Body of pancreas (tissue), 4 donors: ENCODE measurements around the gene DEPDC4. TPM values are rescaled to one million over a fixed set of nuclear protein-coding genes. Genes with fewer than 3 reads are reported as not detected.
"Not testable (repeated sequence)": the region's sequence is repeated elsewhere in the genome, so short reads cannot be mapped to it uniquely, and the experiment has no call there.

ENCODE experiments used
- ATAC-seq: fragments of 150-250 bp; one replicate; pipeline ENCODE4 v1.9.1; 2016
- DNase-seq, 4 donors: peaks; one replicate each; pipeline ENCODE4 v3.0.0-alpha.2; 2019
- H3K27ac ChIP-seq, 4 donors: fragments of 200-600 bp; sonication (generic); 1 replicate in 3 of 4; 2 replicates in 1 of 4; pipeline versions ENCODE4 v1.5.1 to v1.6.1; 2016 to 2019; ENCODE audit warnings: mild to moderate bottlenecking in 1 of 4, mixed read lengths in 1 of 4, moderate library complexity in 1 of 4
- H3K27me3 ChIP-seq, 2 donors: fragments of 200-600 bp; sonication (generic); one replicate each; pipeline ENCODE4 v1.6.0; 2016; ENCODE audit warnings: mild to moderate bottlenecking in 1 of 2
- H3K36me3 ChIP-seq, 2 donors: fragments of 200-600 bp; sonication (generic); replicated peaks in 1 of 2; 2 replicates each; pipeline ENCODE4 v1.5.1; 2016; ENCODE audit warnings: low read depth in 2 of 2; ENCODE audit not compliant: insufficient read depth in 1 of 2
- H3K4me1 ChIP-seq: fragments of 200-600 bp; sonication (generic); one replicate; pipeline ENCODE4 v1.6.0; 2016
- H3K4me3 ChIP-seq, 2 donors: fragments of 200-600 bp; sonication (generic); 1 replicate in 1 of 2; 2 replicates in 1 of 2; pipeline ENCODE4 v1.5.1; 2016 to 2019
- H3K9me3 ChIP-seq, 3 donors: fragments of 200-600 bp; sonication (generic); 1 replicate in 2 of 3; 2 replicates in 1 of 3; pipeline ENCODE4 v1.5.1; 2016
- CTCF ChIP-seq, 7 experiments: fragments of 450-650 bp in 4 of 7; fragments of 200-600 bp in 3 of 7; sonication (generic) in 3 of 7; IDR thresholded peaks; one replicate each; pipeline ENCODE4 v1.5.1; 2016 to 2019; ENCODE audit warnings: antibody characterized with exemption in 7 of 7
- POLR2A ChIP-seq, 3 donors: fragments of 450-650 bp; IDR thresholded peaks; one replicate each; pipeline ENCODE4 v1.6.1; 2016; ENCODE audit warnings: antibody characterized with exemption in 3 of 3, mild to moderate bottlenecking in 2 of 3
- WGBS, 2 donors: methylation state at CpG; one replicate each; pipeline ENCODE4 v1.1.5; 2017; 5-methylcytosine and 5-hydroxymethylcytosine counted together
- intact Hi-C: fragments of 100-400 bp; cut with DNase I; formaldehyde crosslinking; loops from one replicate; pipeline ENCODE4 v1.15.1; 2023
- total RNA-seq, 2 donors: library from RNA; depleted of rRNA; stranded (reverse); fragments of >200 nt; gene quantifications; one replicate each; pipeline ENCODE4 v1.1.0, GENCODE V29; 2016

Gene DEPDC4
- 1 to 10 TPM in 1 of 2 donors, not detected in 1; 2.1 TPM for total RNA-seq

- intact Hi-C loops = no loop called here
- no peaks in the 10 kb centered on the region for H3K9me3 ChIP-seq
- H3K4me3 ChIP-seq = peak within 1 kb of the TSS; percentile 78 to 86
- H3K27me3 ChIP-seq = no peaks in the 10 kb centered on the region
- peaks cover 28% of the 10 kb centered on the region for H3K4me1 ChIP-seq
- peak in 4 of 7 experiments; percentile 13 to 27 (median 19) for TF ChIP-seq CTCF (IDR thresholded peaks at IDR 0.05)
- TF ChIP-seq POLR2A (IDR thresholded peaks at IDR 0.05) = peak; percentile 61 to 86 (median 84)
- DNase-seq (peak; percentile 96 to 97 (median 96)), ATAC-seq (peak; percentile 92)
- WGBS, 2 donors = 0 to 1% methylated on average over 26 to 62 of the region's 62 CpGs
- peak within 1 kb of the TSS; percentile 84 to 98 (median 96) for H3K27ac ChIP-seq
- no peaks in the 10 kb centered on the region for H3K36me3 ChIP-seq
Observed at GRCh38 chr12:100266835-100267602, at the start of gene DEPDC4, which contains the start of gene SCYL2. Gene DEPDC4 (minus strand): TSS chr12:100267079. CDS start chr12:100267076, 3 bp downstream. Gene SCYL2 (plus strand): TSS chr12:100267177. CDS start chr12:100282971, 15,794 bp downstream.

GRCh38 chr12:100311317-100311716 is 44.4 kb upstream of the DEPDC4 start:
- H3K27ac ChIP-seq = no peak overlapping the region
- WGBS, 2 donors = 90 to 100% methylated on average over 1 of the region's 1 CpG
- H3K4me3 ChIP-seq = no peak overlapping the region
- H3K4me1 ChIP-seq = no peaks in the 10 kb centered on the region
- no peaks in the 10 kb centered on the region for H3K27me3 ChIP-seq
- DNase-seq = no peak
- H3K36me3 ChIP-seq = peaks cover 0 to 8% of the 10 kb centered on the region in 2 donors
- TF ChIP-seq CTCF (IDR thresholded peaks at IDR 0.05) = no peak
- no peaks in the 10 kb centered on the region for H3K9me3 ChIP-seq
- no peak for ATAC-seq
- intact Hi-C loops = no loop called here

- H3K9me3 ChIP-seq, DNase-seq, H3K36me3 ChIP-seq, intact Hi-C loops, H3K27me3 ChIP-seq, H3K4me3 ChIP-seq, ATAC-seq, H3K27ac ChIP-seq, H3K4me1 ChIP-seq: not testable (repeated sequence)
- WGBS, 2 donors = 91 to 94% methylated on average over 5 of the region's 5 CpGs
Observed at GRCh38 chr12:100308138-100308537, 41.3 kb upstream of the DEPDC4 start.

DNA sequence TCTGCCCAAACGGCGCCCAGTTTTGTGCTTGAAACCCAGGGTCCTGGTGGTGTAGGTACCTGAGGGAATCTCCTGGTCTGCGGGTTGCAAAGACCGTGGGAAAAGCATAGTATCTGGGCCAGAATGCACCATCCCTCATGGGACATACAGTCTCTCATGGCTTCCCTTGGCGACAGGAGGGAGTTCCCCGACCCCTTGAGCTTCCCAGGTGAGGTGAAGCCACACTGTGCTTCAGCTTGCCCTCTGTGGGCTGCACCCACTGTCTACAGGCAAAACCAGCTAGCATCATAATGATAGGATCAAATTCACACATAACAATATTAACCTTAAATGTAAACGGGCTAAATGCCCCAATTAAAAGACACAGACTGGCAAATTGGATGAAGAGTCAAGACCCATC is 37.5 kb upstream of the DEPDC4 start:
- H3K27me3 ChIP-seq, H3K4me1 ChIP-seq, H3K9me3 ChIP-seq, ATAC-seq, H3K36me3 ChIP-seq, intact Hi-C loops, DNase-seq, H3K4me3 ChIP-seq, H3K27ac ChIP-seq: not testable (repeated sequence)
- WGBS, 2 donors = 99 to 100% methylated on average over 3 to 7 of the region's 7 CpGs

GRCh38 chr12:100303831-100304230 is 37.0 kb upstream of the DEPDC4 start:
- intact Hi-C loops = no loop called here
- no peak overlapping the region for H3K27ac ChIP-seq
- ATAC-seq (no peak), DNase-seq (no peak)
- H3K4me3 ChIP-seq = no peak overlapping the region
- H3K4me1 ChIP-seq = no peaks in the 10 kb centered on the region
- TF ChIP-seq POLR2A (IDR thresholded peaks at IDR 0.05) = no peak
- TF ChIP-seq CTCF (IDR thresholded peaks at IDR 0.05) = no peak
- 92 to 96% methylated on average over 2 to 4 of the region's 4 CpGs for WGBS, 2 donors
- no peaks in the 10 kb centered on the region for H3K27me3 ChIP-seq
- no peaks in the 10 kb centered on the region for H3K9me3 ChIP-seq
- H3K36me3 ChIP-seq = peaks cover 0 to 5% of the 10 kb centered on the region in 2 donors
